ENCODE measurements around the gene UTF1. TPM values are rescaled to one million over a fixed set of nuclear protein-coding genes. Genes with fewer than 3 reads are reported as not detected.
"Not testable (repeated sequence)": the region's sequence is repeated elsewhere in the genome, so short reads cannot be mapped to it uniquely, and the experiment has no call there.

The UTF1 gene
- total RNA-seq, 1 donor from 2014 or later, result not detected

GRCh38 chr10:133221331-133221730, 8.7 kb upstream of the UTF1 start:
- TF ChIP-seq CTCF (IDR thresholded peaks at IDR 0.05; ENCODE audit: borderline replicate concordance), result no peak
- intact Hi-C loops (cut with micrococcal nuclease), result no loop called here
- Histone ChIP-seq H3K4me3 (no peak overlapping the region), H3K27ac (replicated peaks) (no peak overlapping the region), H3K9me3 (replicated peaks) (no peaks in the 10 kb centered on the region), H3K4me1 (no peaks in the 10 kb centered on the region), H3K36me3 (no peaks in the 10 kb centered on the region), H3K27me3 (ENCODE audit: low read depth) (peaks cover 67% of the 10 kb centered on the region)
- DNase-seq, result no peak

- H3K4me1 ChIP-seq; H3K9me3 ChIP-seq (replicated peaks); H3K36me3 ChIP-seq; H3K4me3 ChIP-seq; intact Hi-C loops (cut with micrococcal nuclease); DNase-seq; H3K27ac ChIP-seq (replicated peaks): not testable (repeated sequence)
- H3K27me3 ChIP-seq (ENCODE audit: low read depth), result peaks cover 71% of the 10 kb centered on the region
Measured at GRCh38 chr10:133221756-133222155, 8.3 kb upstream of the UTF1 start.

- no peak overlapping the region for H3K27ac ChIP-seq (replicated peaks)
- no peaks in the 10 kb centered on the region for H3K9me3 ChIP-seq (replicated peaks)
- no peak overlapping the region for H3K4me3 ChIP-seq
- H3K36me3 ChIP-seq, result no peaks in the 10 kb centered on the region
- no peaks in the 10 kb centered on the region for H3K4me1 ChIP-seq
- no peak for TF ChIP-seq CTCF (IDR thresholded peaks at IDR 0.05; ENCODE audit: borderline replicate concordance)
- intact Hi-C loops (cut with micrococcal nuclease), result no loop called here
- peaks cover 81% of the 10 kb centered on the region for H3K27me3 ChIP-seq (ENCODE audit: low read depth)
- no peak for DNase-seq
Measured at GRCh38 chr10:133224076-133224475, 5.9 kb upstream of the UTF1 start.

- Histone ChIP-seq H3K9me3 (replicated peaks) (no peaks in the 10 kb centered on the region), H3K36me3 (no peaks in the 10 kb centered on the region), H3K4me1 (peaks cover 5% of the 10 kb centered on the region), H3K27ac (replicated peaks) (no peak overlapping the region), H3K27me3 (ENCODE audit: low read depth) (peaks cover 81% of the 10 kb centered on the region), H3K4me3 (no peak overlapping the region)
- TF ChIP-seq CTCF (IDR thresholded peaks at IDR 0.05; ENCODE audit: borderline replicate concordance), result no peak
- intact Hi-C loops (cut with micrococcal nuclease), result no loop called here
- DNase-seq, result no peak
Measured at GRCh38 chr10:133224756-133225372, 5.2 kb upstream of the UTF1 start.

GRCh38 chr10:133225707-133226191, 4.3 kb upstream of the UTF1 start:
- H3K27me3 ChIP-seq (ENCODE audit: low read depth), result peaks cover 81% of the 10 kb centered on the region
- no peak for DNase-seq
- intact Hi-C loops (cut with micrococcal nuclease), result no loop called here

More at GRCh38 chr10:133225707-133226191, 4.3 kb upstream of the UTF1 start:
- Histone ChIP-seq H3K36me3 (no peaks in the 10 kb centered on the region), H3K4me1 (peaks cover 11% of the 10 kb centered on the region), H3K9me3 (replicated peaks) (no peaks in the 10 kb centered on the region), H3K27ac (replicated peaks) (no peak overlapping the region), H3K4me3 (no peak overlapping the region)
- no peak for TF ChIP-seq CTCF (IDR thresholded peaks at IDR 0.05; ENCODE audit: borderline replicate concordance)
